GM12875 (cell line): Measurements from ENCODE around the gene SCUBE1.

ENCODE experiments used
- H3K4me3 ChIP-seq: one replicate; pipeline ENCODE4 v1.5.1; 2011; ENCODE audit warnings: low read depth, low read length, control low read depth
- TF ChIP-seq, protein P1 (sequence below): IDR thresholded peaks from 2 replicates; pipeline ENCODE4 v1.5.1; 2011; ENCODE audit warnings: low read depth, mild to moderate bottlenecking, control low read depth, inconsistent platforms, low read length, moderate library complexity, borderline replicate concordance; ENCODE audit not compliant: insufficient read depth

The SCUBE1 gene

DNA sequence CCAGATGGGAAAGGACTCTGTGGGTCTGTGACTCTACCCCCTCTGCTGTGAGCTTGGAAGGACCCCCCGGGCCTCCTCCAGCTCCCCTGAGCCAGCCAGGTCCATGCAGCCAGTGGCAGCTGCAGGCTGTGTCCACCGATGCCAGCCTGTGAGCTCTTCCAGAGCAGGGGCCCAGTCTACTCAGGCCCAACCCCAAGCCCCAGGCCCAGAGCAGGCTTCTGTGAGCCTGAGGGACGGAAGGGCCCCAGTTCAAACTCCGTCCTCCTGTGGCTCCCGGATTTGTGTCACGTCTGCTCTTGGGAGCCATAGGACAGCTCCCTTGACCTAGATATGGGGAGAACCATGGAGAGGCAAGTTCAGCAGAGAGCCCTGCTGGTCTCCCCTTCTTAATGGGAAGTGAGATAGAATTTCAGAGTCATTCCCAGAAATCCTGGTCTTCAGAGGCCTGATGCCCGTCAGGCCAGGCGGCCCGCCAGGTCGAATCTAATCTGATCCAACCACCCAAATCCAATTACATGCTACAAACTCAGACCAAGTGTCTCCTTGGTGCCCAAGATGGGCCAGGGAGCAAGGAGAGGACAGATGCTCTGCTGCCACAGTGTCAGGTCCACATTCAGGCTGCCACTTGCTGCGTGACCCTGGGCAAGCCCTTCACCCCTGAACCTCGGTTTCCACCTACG, 75.1 kb downstream of the SCUBE1 start:
- TF ChIP-seq, protein P1, sequence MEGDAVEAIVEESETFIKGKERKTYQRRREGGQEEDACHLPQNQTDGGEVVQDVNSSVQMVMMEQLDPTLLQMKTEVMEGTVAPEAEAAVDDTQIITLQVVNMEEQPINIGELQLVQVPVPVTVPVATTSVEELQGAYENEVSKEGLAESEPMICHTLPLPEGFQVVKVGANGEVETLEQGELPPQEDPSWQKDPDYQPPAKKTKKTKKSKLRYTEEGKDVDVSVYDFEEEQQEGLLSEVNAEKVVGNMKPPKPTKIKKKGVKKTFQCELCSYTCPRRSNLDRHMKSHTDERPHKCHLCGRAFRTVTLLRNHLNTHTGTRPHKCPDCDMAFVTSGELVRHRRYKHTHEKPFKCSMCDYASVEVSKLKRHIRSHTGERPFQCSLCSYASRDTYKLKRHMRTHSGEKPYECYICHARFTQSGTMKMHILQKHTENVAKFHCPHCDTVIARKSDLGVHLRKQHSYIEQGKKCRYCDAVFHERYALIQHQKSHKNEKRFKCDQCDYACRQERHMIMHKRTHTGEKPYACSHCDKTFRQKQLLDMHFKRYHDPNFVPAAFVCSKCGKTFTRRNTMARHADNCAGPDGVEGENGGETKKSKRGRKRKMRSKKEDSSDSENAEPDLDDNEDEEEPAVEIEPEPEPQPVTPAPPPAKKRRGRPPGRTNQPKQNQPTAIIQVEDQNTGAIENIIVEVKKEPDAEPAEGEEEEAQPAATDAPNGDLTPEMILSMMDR, result no peak
- H3K4me3 ChIP-seq, result no peak overlapping the region

DNA sequence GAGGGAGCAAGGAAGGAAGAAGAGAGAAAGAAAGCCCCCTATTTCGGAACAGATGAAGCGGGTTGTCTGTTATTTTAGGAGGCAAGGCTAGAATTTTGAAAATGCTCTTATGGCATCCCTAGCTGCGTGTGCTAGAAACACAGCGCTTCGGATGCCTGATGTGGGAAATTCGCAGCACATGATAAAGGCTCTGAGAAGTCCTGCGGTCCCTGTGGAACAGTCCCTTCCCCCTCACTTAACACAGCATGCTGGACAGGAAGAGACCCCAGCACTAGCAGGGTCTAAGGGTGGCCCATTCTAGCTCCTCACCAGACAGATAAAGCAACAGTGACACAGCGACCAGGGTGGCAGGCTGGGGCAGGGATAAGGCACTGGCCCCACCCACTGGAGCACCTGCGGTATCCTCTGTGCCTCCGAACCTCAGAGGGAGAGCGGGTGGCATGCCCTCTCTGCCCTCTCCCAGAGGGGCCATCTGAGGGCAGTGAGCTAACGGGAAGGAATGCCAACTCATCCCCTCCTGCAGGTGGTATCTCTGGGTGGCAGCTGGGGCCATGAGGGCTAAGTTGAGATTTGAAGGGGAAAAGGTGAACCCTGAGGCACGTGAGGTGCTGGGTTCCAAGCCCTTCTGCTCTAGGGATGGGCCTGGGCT, 75.7 kb downstream of the SCUBE1 start:
- TF ChIP-seq, protein P1, result no peak
- no peak overlapping the region for H3K4me3 ChIP-seq

DNA sequence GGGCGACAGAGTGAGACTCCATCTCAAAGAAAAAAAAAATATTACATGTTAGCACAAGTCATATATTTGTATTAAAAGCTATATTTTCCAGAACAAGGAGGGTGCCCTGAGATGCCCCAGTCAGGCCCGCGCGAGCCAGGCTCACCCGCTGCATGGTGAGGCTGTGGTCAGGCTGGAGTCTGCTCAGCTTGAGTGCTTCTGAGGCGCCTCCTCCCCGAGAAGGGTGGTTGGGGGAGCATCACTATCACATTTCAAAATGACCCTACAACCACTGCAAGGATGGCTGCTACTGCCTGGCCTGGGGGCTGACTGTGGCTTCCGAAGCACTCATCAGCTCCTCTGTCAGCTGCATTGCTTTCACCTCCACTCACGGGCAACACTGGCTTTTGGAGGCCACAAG, 77.1 kb downstream of the SCUBE1 start:
- TF ChIP-seq, protein P1, result no peak
- no peak overlapping the region for H3K4me3 ChIP-seq

DNA sequence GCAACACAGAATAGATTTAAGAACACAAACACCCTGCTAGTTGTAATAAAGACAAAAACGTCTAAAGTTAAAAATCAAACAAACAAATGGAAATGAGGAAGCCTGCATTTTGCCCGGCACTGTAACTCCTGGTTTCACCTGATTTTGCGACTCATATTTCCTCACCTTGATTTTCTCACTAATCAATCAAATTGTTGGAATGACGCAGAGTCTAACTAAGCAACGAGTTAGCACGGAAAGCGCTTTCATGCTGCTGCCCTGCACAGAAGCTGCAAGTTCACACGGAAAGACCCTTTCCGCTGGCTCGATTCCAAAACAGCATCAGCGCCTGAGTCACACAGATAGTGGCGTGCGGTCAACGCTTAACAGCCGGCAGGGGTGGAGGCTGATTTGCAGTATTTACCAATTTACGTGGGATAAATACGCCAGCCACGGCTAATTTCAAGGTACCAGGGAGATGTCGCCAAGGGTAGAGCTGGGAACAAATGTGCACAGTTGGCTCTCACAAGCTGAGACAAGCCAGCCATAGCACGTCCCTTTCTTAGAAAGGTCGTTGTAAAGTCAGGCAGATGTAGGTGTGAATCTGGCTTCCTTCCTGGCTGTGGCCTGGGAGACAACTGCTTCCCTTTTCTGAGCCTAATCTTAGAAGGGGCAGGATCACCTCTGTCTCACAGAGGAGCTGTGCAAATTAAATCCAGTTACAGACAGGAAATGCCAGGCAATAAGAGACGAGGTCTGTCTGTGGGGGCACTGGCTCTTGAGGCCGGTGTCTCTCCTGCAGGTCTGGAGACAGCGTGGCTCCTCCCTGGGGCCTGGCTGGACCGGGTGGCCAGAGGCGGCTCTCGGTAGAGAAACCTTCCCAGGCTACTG, 79.3 kb downstream of the SCUBE1 start:
- TF ChIP-seq, protein P1, result no peak
- peak overlapping the region; percentile 1 for H3K4me3 ChIP-seq

DNA sequence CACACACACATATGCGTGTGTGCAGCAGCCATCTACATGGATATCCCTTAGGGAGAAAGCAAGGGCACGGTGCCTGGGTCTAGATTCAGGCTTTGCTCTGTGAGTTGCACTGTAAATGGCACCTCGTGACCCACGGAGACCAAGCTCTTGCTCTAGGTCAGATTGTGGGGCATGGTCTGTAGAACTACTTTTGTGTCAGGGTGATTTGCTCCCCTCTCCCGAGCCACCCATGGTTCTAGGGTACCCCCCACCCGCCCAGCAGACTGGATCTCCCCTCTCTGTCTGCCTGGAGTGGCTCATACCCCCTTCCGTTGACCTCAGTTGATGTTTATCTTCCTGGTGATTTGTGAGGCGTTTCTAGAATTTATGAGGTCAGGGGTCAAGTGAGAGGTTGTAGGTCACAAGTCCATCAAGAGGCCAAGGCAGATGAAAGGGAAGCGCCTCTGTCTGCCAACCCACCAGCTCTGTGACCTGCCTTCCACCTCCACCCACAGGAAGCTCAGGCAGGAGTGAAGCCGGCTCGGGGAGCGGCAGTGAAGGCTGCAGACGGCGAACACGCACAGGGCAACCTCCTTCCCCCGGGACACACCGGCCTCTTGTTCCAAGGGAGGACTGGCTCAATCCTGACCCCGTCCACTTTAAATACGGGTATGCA, 80.1 kb downstream of the SCUBE1 start:
- peak overlapping the region; percentile 1 for H3K4me3 ChIP-seq
- TF ChIP-seq, protein P1, result no peak

DNA sequence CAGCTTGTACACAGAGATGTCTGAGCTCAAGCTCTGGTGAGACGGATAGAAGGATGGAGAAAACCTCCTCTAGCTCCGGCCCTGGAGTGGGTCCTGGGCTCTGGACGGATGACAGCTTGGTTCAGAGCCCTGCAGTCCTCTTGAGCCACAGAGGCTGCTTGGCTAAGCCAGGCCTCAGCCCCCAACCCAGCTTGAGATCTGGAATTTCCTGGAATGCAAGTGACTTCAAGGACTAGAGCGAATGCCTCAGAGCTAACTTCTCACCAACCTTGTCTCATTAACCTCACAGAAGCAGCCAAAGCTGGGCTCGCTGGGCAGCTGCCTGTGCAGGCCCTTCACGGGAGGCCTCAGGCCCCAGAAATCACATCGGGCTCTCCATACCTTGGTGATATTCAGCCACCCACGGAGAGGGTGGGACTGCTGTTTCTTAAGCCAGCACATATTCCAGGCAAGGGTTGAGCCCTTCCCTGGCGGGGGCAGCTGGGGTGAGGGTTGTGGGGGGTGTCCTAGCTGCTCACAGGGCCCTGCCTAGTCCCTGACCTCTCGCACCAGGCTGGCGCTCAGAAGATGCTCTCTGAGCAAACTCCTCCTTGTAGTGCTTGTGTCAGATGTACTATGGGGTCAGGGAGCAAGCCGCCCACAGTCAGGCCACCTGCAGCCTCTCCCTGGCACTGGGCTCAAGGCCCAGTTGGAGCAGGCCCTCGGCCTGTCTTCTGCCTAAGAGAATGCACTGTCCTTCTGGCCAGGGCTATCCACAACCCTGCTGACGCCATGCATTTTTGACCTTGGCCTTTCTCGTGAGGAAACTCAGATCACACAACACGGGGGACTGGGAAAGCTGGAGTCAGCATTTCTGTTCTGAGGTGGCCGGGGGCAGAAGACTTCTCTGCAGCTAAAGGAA, 82.6 kb downstream of the SCUBE1 start:
- TF ChIP-seq, protein P1, result no peak
- H3K4me3 ChIP-seq, result no peak overlapping the region
